IMR-90 (cell line): ENCODE measurements around the gene ITIH4. TPM values are rescaled to one million over a fixed set of nuclear protein-coding genes. Genes with fewer than 3 reads are reported as not detected.

Experiments used
- ATAC-seq: fragments of 200-7000 bp; cut with Tn5 transposase; 2 replicates; pipeline ENCODE4 v1.9.1; 2020; ENCODE audit warnings: low read depth, mild to moderate bottlenecking, moderate library complexity
- BruUV-seq: library from RNA; stranded (reverse); fragments of 400-500 nt; replicated peaks from 2 replicates; lab custom pipeline; 2021; lab: Mats Ljungman, UMichigan
- CTCF ChIA-PET: fragments of 300-600 bp; formaldehyde crosslinking; extraction: SDS; loops from one replicate; lab custom pipeline; 2021; ENCODE audit warnings: antibody characterized with exemption; lab: Yijun Ruan, JAX
- POLR2A ChIA-PET: fragments of 300-600 bp; sonication (Branson Sonifier 250); formaldehyde crosslinking; loops from one replicate; lab custom pipeline; 2022; ENCODE audit warnings: antibody characterized with exemption; ENCODE audit not compliant: unreplicated experiment; lab: Charles Lee
- DNase-seq: peaks from one replicate; pipeline ENCODE4 v3.0.0; 2013
- H2AFZ ChIP-seq: replicated peaks from 2 replicates; pipeline ENCODE3; 2013; ENCODE audit warnings: low read length, mild to moderate bottlenecking; ENCODE audit not compliant: poor library complexity
- H2AK5ac ChIP-seq: 2 replicates; pipeline ENCODE4 v1.6.1; 2013; ENCODE audit warnings: low read depth, low read length, inconsistent platforms
- H2AK9ac ChIP-seq: replicated peaks from 2 replicates; pipeline ENCODE3; 2013; ENCODE audit warnings: mild to moderate bottlenecking, low read depth, low read length, moderate library complexity; ENCODE audit not compliant: poor library complexity
- H2BK120ac ChIP-seq: 2 replicates; pipeline ENCODE4 v1.6.1; 2013; ENCODE audit warnings: low read depth, low read length, inconsistent platforms
- H2BK15ac ChIP-seq: 3 replicates; pipeline ENCODE4 v1.6.1; 2013; ENCODE audit warnings: low read depth, low read length, inconsistent platforms
- H2BK20ac ChIP-seq: 2 replicates; pipeline ENCODE4 v1.6.1; 2013; ENCODE audit warnings: low read depth, mild to moderate bottlenecking, inconsistent platforms, low read length, moderate library complexity
- H2BK5ac ChIP-seq: 2 replicates; pipeline ENCODE4 v1.6.1; 2013; ENCODE audit warnings: mild to moderate bottlenecking, low read depth, low read length, inconsistent platforms; ENCODE audit not compliant: poor library complexity, severe bottlenecking
- H3K14ac ChIP-seq: replicated peaks from 2 replicates; pipeline ENCODE4 v1.6.1; 2013; ENCODE audit warnings: low read depth, low read length, inconsistent platforms
- H3K18ac ChIP-seq: 2 replicates; pipeline ENCODE4 v1.6.1; 2013; ENCODE audit warnings: low read depth, low read length, control low read depth
- H3K23ac ChIP-seq: 2 replicates; pipeline ENCODE4 v1.6.1; 2013; ENCODE audit warnings: low read depth, low read length, inconsistent platforms
- H3K27ac ChIP-seq: 2 replicates; pipeline ENCODE4 v1.5.1; 2013; ENCODE audit warnings: mild to moderate bottlenecking, control low read depth, low read length; ENCODE audit not compliant: insufficient read depth
- H3K27me3 ChIP-seq: 2 replicates; pipeline ENCODE4 v1.6.1; 2013; ENCODE audit warnings: low read length; ENCODE audit not compliant: control insufficient read depth, insufficient read depth
- H3K36me3 ChIP-seq: 2 replicates; pipeline ENCODE4 v1.6.1; 2013; ENCODE audit warnings: low read length, mixed read lengths; ENCODE audit not compliant: control insufficient read depth, insufficient read depth
- H3K4ac ChIP-seq: 2 replicates; pipeline ENCODE4 v1.6.1; 2013; ENCODE audit warnings: low read depth, low read length, inconsistent platforms
- H3K4me1 ChIP-seq: 2 replicates; pipeline ENCODE4 v1.6.1; 2013; ENCODE audit warnings: low read length, mixed read lengths; ENCODE audit not compliant: control insufficient read depth, insufficient read depth
- H3K4me2 ChIP-seq: 2 replicates; pipeline ENCODE4 v1.6.1; 2013; ENCODE audit warnings: low read depth, mild to moderate bottlenecking, control low read depth, low read length, moderate library complexity
- H3K4me3 ChIP-seq: 2 replicates; pipeline ENCODE4 v1.5.1; 2013; ENCODE audit warnings: low read depth, mild to moderate bottlenecking, control low read depth, low read length, moderate library complexity; ENCODE audit not compliant: insufficient read depth
- H3K56ac ChIP-seq: 2 replicates; pipeline ENCODE4 v1.6.1; 2013; ENCODE audit warnings: low read length, inconsistent platforms; ENCODE audit not compliant: insufficient read depth; ENCODE audit errors: extremely low read depth
- H3K79me1 ChIP-seq, 2 experiments: 2 replicates each; pipeline ENCODE4 v1.6.1; 2013; ENCODE audit warnings: low read length in 2 of 2, inconsistent platforms in 1 of 2, low read depth in 1 of 2
- H3K9ac ChIP-seq: 2 replicates; pipeline ENCODE4 v1.6.1; 2013; ENCODE audit warnings: low read depth, low read length, control low read depth
- H3K9me1 ChIP-seq: 2 replicates; pipeline ENCODE4 v1.6.1; 2013; ENCODE audit warnings: low read length, inconsistent platforms; ENCODE audit not compliant: insufficient read depth
- H3K9me3 ChIP-seq: 2 replicates; pipeline ENCODE4 v1.6.1; 2013; ENCODE audit warnings: low read length; ENCODE audit not compliant: control insufficient read depth, insufficient read depth
- H4K20me1 ChIP-seq: 2 replicates; pipeline ENCODE4 v1.6.1; 2013; ENCODE audit warnings: low read length, inconsistent platforms; ENCODE audit not compliant: insufficient read depth
- H4K5ac ChIP-seq: 2 replicates; pipeline ENCODE4 v1.6.1; 2013; ENCODE audit warnings: mild to moderate bottlenecking, low read depth, low read length, control low read depth
- H4K8ac ChIP-seq, 2 experiments: 2 replicates each; pipeline ENCODE4 v1.6.1; 2013; ENCODE audit warnings: low read depth in 2 of 2, low read length in 2 of 2, control low read depth in 1 of 2, inconsistent platforms in 1 of 2
- H4K91ac ChIP-seq: 2 replicates; pipeline ENCODE4 v1.6.1; 2013; ENCODE audit warnings: low read depth, low read length, inconsistent platforms; ENCODE audit not compliant: insufficient read depth
- MAZ ChIP-seq: IDR thresholded peaks from 2 replicates; pipeline ENCODE4 v1.6.1; 2012; ENCODE audit warnings: low read depth, mild to moderate bottlenecking, low read length, improper control_type of control experiment, moderate library complexity, borderline replicate concordance
- NFE2L2 ChIP-seq: fragments of 150-350 bp; IDR thresholded peaks from 2 replicates; pipeline ENCODE4 v1.6.1; 2016; ENCODE audit warnings: low read depth, mild to moderate bottlenecking, low read length
- SMC3 ChIP-seq: fragments of 150-350 bp; IDR thresholded peaks from 2 replicates; pipeline ENCODE4 v1.6.1; 2016; ENCODE audit warnings: low read depth, mild to moderate bottlenecking, antibody characterized with exemption, low read length, moderate library complexity
- WGBS, 2 experiments: methylation state at CpG; one replicate each; pipeline versions ENCODE4 v1.1.5 to v1.1.7; 2013; ENCODE audit warnings: missing lambda C conversion rate in 2 of 2; ENCODE audit not compliant: insufficient read length in 1 of 2; ENCODE audit errors: extremely low coverage in 2 of 2; 5-methylcytosine and 5-hydroxymethylcytosine counted together
- dilution Hi-C: fragments of 300-500 bp; cut with HindIII; formaldehyde crosslinking; loops from one replicate; pipeline ENCODE4 v1.14.3; 2018; ENCODE audit warnings: low sequenced_read_pairs; ENCODE audit not compliant: unreplicated experiment
- in situ Hi-C: fragments of 300-500 bp; cut with MboI; formaldehyde crosslinking; loops from 3 replicates; pipeline ENCODE4 v1.14.3; 2019; ENCODE audit warnings: low sequenced_read_pairs, inconsistent platforms, mixed read lengths
- intact Hi-C: fragments of 100-400 bp; cut with micrococcal nuclease; formaldehyde crosslinking; loops from 2 replicates; pipeline ENCODE4 v1.10.0; 2022
- polyA plus RNA-seq, 3 experiments: library from polyadenylated mRNA; depleted of rRNA; stranded (reverse); fragments of >200 nt; gene quantifications; 2 replicates each; pipeline ENCODE4 v1.2.3, GENCODE V29; 2012; ENCODE audit warnings: low replicate concordance in 1 of 3
- total RNA-seq: library from RNA; depleted of rRNA; stranded (reverse); fragments of >200 nt; gene quantifications from 2 replicates; pipeline ENCODE4 v1.2.3, GENCODE V29; 2012

Gene ITIH4
- total and polyA plus RNA-seq, 2 of the 4 experiments (the other 2 are of a cell fraction) = 0.26 to 0.36 TPM

GRCh38 chr3:52789746-52790040 is 40.8 kb downstream of the ITIH4 start:
- BruUV-seq = no TSS peak
- H2AFZ ChIP-seq = no peak overlapping the region
- H3K9me3 ChIP-seq = no peaks in the 10 kb centered on the region
- no peaks in the 10 kb centered on the region for H3K4me1 ChIP-seq
- H2AK5ac ChIP-seq = no peak overlapping the region
- WGBS, 2 experiments = 78% methylated on average over 2 of the region's 6 CpGs; no CpG with 5 or more reads in 1 of the 2 experiments
- no peak overlapping the region for H3K27ac ChIP-seq
- in situ Hi-C loops (no loop called here), intact Hi-C loops (no loop called here), dilution Hi-C loops (no loop called here)
- TF ChIP-seq NFE2L2 (no peak), SMC3 (no peak), MAZ (no peak)
- no peak overlapping the region for H3K18ac ChIP-seq
- H2BK5ac ChIP-seq = no peak overlapping the region
- no peak overlapping the region for H2BK15ac ChIP-seq
- no peak overlapping the region for H3K56ac ChIP-seq
- ChIA-PET CTCF (no interaction called here), POLR2A (no interaction called here)
- DNase-seq (no peak), ATAC-seq (no peak)
- H3K4me2 ChIP-seq = no peak overlapping the region
- H4K5ac ChIP-seq = no peak overlapping the region
- H4K8ac ChIP-seq = no peak overlapping the region
- H3K36me3 ChIP-seq = no peaks in the 10 kb centered on the region
- H3K14ac ChIP-seq = no peak overlapping the region
- H4K91ac ChIP-seq = no peak overlapping the region
- H3K4me3 ChIP-seq = no peak overlapping the region
- no peaks in the 10 kb centered on the region for H3K79me1 ChIP-seq
- no peaks in the 10 kb centered on the region for H4K20me1 ChIP-seq
- H2BK120ac ChIP-seq = no peak overlapping the region
- H3K23ac ChIP-seq = no peak overlapping the region
- no peak overlapping the region for H2BK20ac ChIP-seq
- no peak overlapping the region for H2AK9ac ChIP-seq
- H3K4ac ChIP-seq = no peak overlapping the region
- H3K9ac ChIP-seq = no peak overlapping the region
- peaks cover 43% of the 10 kb centered on the region for H3K27me3 ChIP-seq
- no peaks in the 10 kb centered on the region; the same call in 1 of the 2 replicates for H3K9me1 ChIP-seq
